ENCODE data around the gene ADGRV1.
"Not testable (repeated sequence)": the region's sequence is repeated elsewhere in the genome, so short reads cannot be mapped to it uniquely, and the experiment has no call there.

Gene ADGRV1

GRCh38 chr5:91012867-91013266 is 454.3 kb downstream of the ADGRV1 start:
- not testable (repeated sequence) for H3K4me1 ChIP-seq (ENCODE audit: control insufficient read depth, insufficient read depth, low read length); H3K4me3 ChIP-seq (ENCODE audit: low read length in 2 of 2); H3K36me3 ChIP-seq (ENCODE audit: control insufficient read depth in 2 of 2, insufficient read depth in 2 of 2, low read length in 2 of 2)

GRCh38 chr5:91016322-91016721 is 457.7 kb downstream of the ADGRV1 start:
- H3K36me3 ChIP-seq (ENCODE audit: control insufficient read depth in 2 of 2, insufficient read depth in 2 of 2, low read length in 2 of 2), result no peaks in the 10 kb centered on the region

More at GRCh38 chr5:91012867-91013266, 454.3 kb downstream of the ADGRV1 start:
- not testable (repeated sequence) for H3K27ac ChIP-seq (ENCODE audit: low read length); H3K9me3 ChIP-seq (ENCODE audit: control insufficient read depth in 2 of 2, low read length in 2 of 2); H3K27me3 ChIP-seq (ENCODE audit: control insufficient read depth in 1 of 2, insufficient read depth in 2 of 2, low read length in 2 of 2); H3K9ac ChIP-seq (ENCODE audit: low read length in 2 of 2)

GRCh38 chr5:91016954-91017700 is 458.5 kb downstream of the ADGRV1 start:
- Histone ChIP-seq H3K27me3 (ENCODE audit: control insufficient read depth in 1 of 2, insufficient read depth in 2 of 2, low read length in 2 of 2) (no peaks in the 10 kb centered on the region), H3K4me3 (ENCODE audit: low read length in 2 of 2) (no peak overlapping the region), H3K36me3 (ENCODE audit: control insufficient read depth in 2 of 2, insufficient read depth in 2 of 2, low read length in 2 of 2) (no peaks in the 10 kb centered on the region), H3K9me3 (ENCODE audit: control insufficient read depth in 2 of 2, low read length in 2 of 2) (no peaks in the 10 kb centered on the region), H3K9ac (ENCODE audit: low read length in 2 of 2) (no peak overlapping the region), H3K27ac (ENCODE audit: low read length) (no peak overlapping the region), H3K4me1 (ENCODE audit: control insufficient read depth, insufficient read depth, low read length) (no peaks in the 10 kb centered on the region)

More at GRCh38 chr5:91016322-91016721, 457.7 kb downstream of the ADGRV1 start:
- Histone ChIP-seq H3K4me3 (ENCODE audit: low read length in 2 of 2) (no peak overlapping the region), H3K27me3 (ENCODE audit: control insufficient read depth in 1 of 2, insufficient read depth in 2 of 2, low read length in 2 of 2) (no peaks in the 10 kb centered on the region), H3K4me1 (ENCODE audit: control insufficient read depth, insufficient read depth, low read length) (no peaks in the 10 kb centered on the region), H3K9me3 (ENCODE audit: control insufficient read depth in 2 of 2, low read length in 2 of 2) (no peaks in the 10 kb centered on the region), H3K9ac (ENCODE audit: low read length in 2 of 2) (no peak overlapping the region), H3K27ac (ENCODE audit: low read length) (no peak overlapping the region)

- Histone ChIP-seq H3K9me3 (ENCODE audit: control insufficient read depth in 2 of 2, low read length in 2 of 2) (no peaks in the 10 kb centered on the region), H3K27ac (ENCODE audit: low read length) (no peak overlapping the region), H3K36me3 (ENCODE audit: control insufficient read depth in 2 of 2, insufficient read depth in 2 of 2, low read length in 2 of 2) (no peaks in the 10 kb centered on the region), H3K4me3 (ENCODE audit: low read length in 2 of 2) (no peak overlapping the region), H3K4me1 (ENCODE audit: control insufficient read depth, insufficient read depth, low read length) (no peaks in the 10 kb centered on the region), H3K27me3 (ENCODE audit: control insufficient read depth in 1 of 2, insufficient read depth in 2 of 2, low read length in 2 of 2) (no peaks in the 10 kb centered on the region), H3K9ac (ENCODE audit: low read length in 2 of 2) (no peak overlapping the region)
Observed at GRCh38 chr5:91018200-91018599, 459.6 kb downstream of the ADGRV1 start.

GRCh38 chr5:91018712-91019371 is 460.2 kb downstream of the ADGRV1 start:
- no peak overlapping the region for H3K4me3 ChIP-seq (ENCODE audit: low read length in 2 of 2)
- no peaks in the 10 kb centered on the region for H3K27me3 ChIP-seq (ENCODE audit: control insufficient read depth in 1 of 2, insufficient read depth in 2 of 2, low read length in 2 of 2)
- H3K4me1 ChIP-seq (ENCODE audit: control insufficient read depth, insufficient read depth, low read length), result no peaks in the 10 kb centered on the region
- no peaks in the 10 kb centered on the region for H3K9me3 ChIP-seq (ENCODE audit: control insufficient read depth in 2 of 2, low read length in 2 of 2)
- no peak overlapping the region for H3K9ac ChIP-seq (ENCODE audit: low read length in 2 of 2)
- H3K36me3 ChIP-seq (ENCODE audit: control insufficient read depth in 2 of 2, insufficient read depth in 2 of 2, low read length in 2 of 2), result no peaks in the 10 kb centered on the region
- no peak overlapping the region for H3K27ac ChIP-seq (ENCODE audit: low read length)

- H3K27ac ChIP-seq (ENCODE audit: low read length), result no peak overlapping the region
- H3K27me3 ChIP-seq (ENCODE audit: control insufficient read depth in 1 of 2, insufficient read depth in 2 of 2, low read length in 2 of 2), result no peaks in the 10 kb centered on the region
- no peaks in the 10 kb centered on the region for H3K4me1 ChIP-seq (ENCODE audit: control insufficient read depth, insufficient read depth, low read length)
- H3K9ac ChIP-seq (ENCODE audit: low read length in 2 of 2), result no peak overlapping the region
- H3K4me3 ChIP-seq (ENCODE audit: low read length in 2 of 2), result no peak overlapping the region
- no peaks in the 10 kb centered on the region for H3K9me3 ChIP-seq (ENCODE audit: control insufficient read depth in 2 of 2, low read length in 2 of 2)
- H3K36me3 ChIP-seq (ENCODE audit: control insufficient read depth in 2 of 2, insufficient read depth in 2 of 2, low read length in 2 of 2), result no peaks in the 10 kb centered on the region
Observed at GRCh38 chr5:91020065-91020800, 461.6 kb downstream of the ADGRV1 start.

- H3K9me3 ChIP-seq (ENCODE audit: control insufficient read depth in 2 of 2, low read length in 2 of 2), result no peaks in the 10 kb centered on the region
Observed at GRCh38 chr5:91022518-91022917, 463.9 kb downstream of the ADGRV1 start.

GRCh38 chr5:91024206-91024605 is 465.6 kb downstream of the ADGRV1 start:
- no peak overlapping the region for H3K9ac ChIP-seq (ENCODE audit: low read length in 2 of 2)
- H3K36me3 ChIP-seq (ENCODE audit: control insufficient read depth in 2 of 2, insufficient read depth in 2 of 2, low read length in 2 of 2), result no peaks in the 10 kb centered on the region
- no peak overlapping the region for H3K27ac ChIP-seq (ENCODE audit: low read length)
- H3K9me3 ChIP-seq (ENCODE audit: control insufficient read depth in 2 of 2, low read length in 2 of 2), result no peaks in the 10 kb centered on the region
- H3K27me3 ChIP-seq (ENCODE audit: control insufficient read depth in 1 of 2, insufficient read depth in 2 of 2, low read length in 2 of 2), result no peaks in the 10 kb centered on the region
- H3K4me1 ChIP-seq (ENCODE audit: control insufficient read depth, insufficient read depth, low read length), result no peaks in the 10 kb centered on the region
- no peak overlapping the region for H3K4me3 ChIP-seq (ENCODE audit: low read length in 2 of 2)

More at GRCh38 chr5:91022518-91022917, 463.9 kb downstream of the ADGRV1 start:
- H3K27ac ChIP-seq (ENCODE audit: low read length), result no peak overlapping the region
- H3K4me1 ChIP-seq (ENCODE audit: control insufficient read depth, insufficient read depth, low read length), result no peaks in the 10 kb centered on the region
- no peaks in the 10 kb centered on the region for H3K27me3 ChIP-seq (ENCODE audit: control insufficient read depth in 1 of 2, insufficient read depth in 2 of 2, low read length in 2 of 2)
- H3K4me3 ChIP-seq (ENCODE audit: low read length in 2 of 2), result no peak overlapping the region
- no peaks in the 10 kb centered on the region for H3K36me3 ChIP-seq (ENCODE audit: control insufficient read depth in 2 of 2, insufficient read depth in 2 of 2, low read length in 2 of 2)
- H3K9ac ChIP-seq (ENCODE audit: low read length in 2 of 2), result no peak overlapping the region

GRCh38 chr5:91024727-91025126 is 466.1 kb downstream of the ADGRV1 start:
- H3K9ac ChIP-seq (ENCODE audit: low read length in 2 of 2), result no peak overlapping the region

GRCh38 chr5:91025449-91025848 is 466.9 kb downstream of the ADGRV1 start:
- Histone ChIP-seq H3K4me1 (ENCODE audit: control insufficient read depth, insufficient read depth, low read length) (no peaks in the 10 kb centered on the region), H3K4me3 (ENCODE audit: low read length in 2 of 2) (no peak overlapping the region), H3K9ac (ENCODE audit: low read length in 2 of 2) (no peak overlapping the region), H3K27me3 (ENCODE audit: control insufficient read depth in 1 of 2, insufficient read depth in 2 of 2, low read length in 2 of 2) (no peaks in the 10 kb centered on the region), H3K36me3 (ENCODE audit: control insufficient read depth in 2 of 2, insufficient read depth in 2 of 2, low read length in 2 of 2) (no peaks in the 10 kb centered on the region), H3K27ac (ENCODE audit: low read length) (no peak overlapping the region), H3K9me3 (ENCODE audit: control insufficient read depth in 2 of 2, low read length in 2 of 2) (no peaks in the 10 kb centered on the region)

More at GRCh38 chr5:91024727-91025126, 466.1 kb downstream of the ADGRV1 start:
- Histone ChIP-seq H3K27me3 (ENCODE audit: control insufficient read depth in 1 of 2, insufficient read depth in 2 of 2, low read length in 2 of 2) (no peaks in the 10 kb centered on the region), H3K36me3 (ENCODE audit: control insufficient read depth in 2 of 2, insufficient read depth in 2 of 2, low read length in 2 of 2) (no peaks in the 10 kb centered on the region), H3K27ac (ENCODE audit: low read length) (no peak overlapping the region), H3K4me1 (ENCODE audit: control insufficient read depth, insufficient read depth, low read length) (no peaks in the 10 kb centered on the region), H3K4me3 (ENCODE audit: low read length in 2 of 2) (no peak overlapping the region), H3K9me3 (ENCODE audit: control insufficient read depth in 2 of 2, low read length in 2 of 2) (no peaks in the 10 kb centered on the region)

All from stomach smooth muscle (tissue), 2 donors.